K562 (cell line): ENCODE data around the gene VILL. TPM values are rescaled to one million over a fixed set of nuclear protein-coding genes. Genes with fewer than 3 reads are reported as not detected.

Experiments used
- ATAC-seq: fragments of 200-7000 bp; cut with Tn5 transposase; 3 replicates; pipeline ENCODE4 v1.9.1; 2020; ENCODE audit warnings: moderate library complexity
- BruUV-seq: library from RNA; stranded (reverse); fragments of 400-500 nt; replicated peaks from 2 replicates; lab custom pipeline; 2021; lab: Mats Ljungman, UMichigan
- CTCF ChIA-PET: fragments of 300-600 bp; formaldehyde crosslinking; extraction: SDS; loops from one replicate; lab custom pipeline; 2021; ENCODE audit warnings: low intra/inter-chr PET ratio; lab: Yijun Ruan, JAX
- POLR2A ChIA-PET: fragments of 300-600, 350-650 bp; sonication (Branson Sonifier 250); formaldehyde crosslinking; extraction: SDS; loops from one replicate; lab custom pipeline; 2021; ENCODE audit warnings: antibody characterized with exemption, inconsistent platforms; lab: Yijun Ruan, JAX
- DNase-seq, 4 experiments: peaks; one replicate each; pipeline versions ENCODE4 v3.0.0 to v3.0.0-alpha.2; 2011 to 2018; ENCODE audit warnings: low spot score in 3 of 4, mixed read lengths in 3 of 4; ENCODE audit errors: extremely low read depth in 1 of 4
- FAIRE-seq: peaks from 2 replicates; lab custom pipeline; 2011; peaks lifted over from hg19 to GRCh38; lab: Jason Lieb, UNC
- H2AFZ ChIP-seq: 2 replicates; pipeline ENCODE4 v1.6.0; 2011; ENCODE audit warnings: low read depth, low read length, control low read depth, inconsistent platforms
- H3K27ac ChIP-seq: fragments of 200-600 bp; 3 replicates; pipeline ENCODE4 v1.8.0; 2011; ENCODE audit warnings: low read depth, mild to moderate bottlenecking, control low read depth, inconsistent platforms, low read length, moderate library complexity, mixed read lengths; ENCODE audit errors: extremely low read depth
- H3K27me3 ChIP-seq, 2 experiments: fragments of 300-600 bp in 1 of 2; 2 replicates in 1 of 2; 3 replicates in 1 of 2; pipeline versions ENCODE4 v1.6.0 to v1.8.0; 2011; ENCODE audit warnings: inconsistent platforms in 2 of 2, low read length in 2 of 2, mild to moderate bottlenecking in 1 of 2, mixed read lengths in 1 of 2, moderate library complexity in 1 of 2; ENCODE audit not compliant: control insufficient read depth in 2 of 2, insufficient read depth in 2 of 2
- H3K36me3 ChIP-seq: fragments of 300-600 bp; 3 replicates; pipeline ENCODE4 v1.8.0; 2011; ENCODE audit warnings: mild to moderate bottlenecking, low read length, inconsistent platforms; ENCODE audit not compliant: control insufficient read depth, insufficient read depth
- H3K4me1 ChIP-seq, 2 experiments: fragments of 200-600 bp in 1 of 2; replicated peaks in 1 of 2; 2 replicates in 1 of 2; 3 replicates in 1 of 2; pipeline versions ENCODE4 v1.5.1 to v1.8.0; 2011; ENCODE audit warnings: inconsistent platforms in 2 of 2, low read length in 2 of 2, mild to moderate bottlenecking in 1 of 2, mixed read lengths in 1 of 2, moderate library complexity in 1 of 2; ENCODE audit not compliant: control insufficient read depth in 2 of 2, insufficient read depth in 2 of 2
- H3K4me2 ChIP-seq: 2 replicates; pipeline ENCODE4 v1.6.1; 2011; ENCODE audit warnings: low read length, control low read depth, inconsistent platforms, mixed read lengths; ENCODE audit not compliant: insufficient read depth
- H3K4me3 ChIP-seq: fragments of 200-600 bp; sonication (generic), shearing (Covaris generic); 2 replicates; pipeline ENCODE4 v1.5.1; 2016; ENCODE audit warnings: control low read depth, inconsistent platforms
- H3K79me2 ChIP-seq: fragments of 200-600 bp; 3 replicates; pipeline ENCODE4 v1.8.0; 2011; ENCODE audit warnings: low read length, inconsistent platforms; ENCODE audit not compliant: control insufficient read depth, insufficient read depth
- H3K9ac ChIP-seq, 2 experiments: 2 replicates each; pipeline versions ENCODE4 v1.6.0 to v1.6.1; 2011; ENCODE audit warnings: low read depth in 2 of 2, low read length in 2 of 2, control low read depth in 1 of 2, inconsistent platforms in 1 of 2, mild to moderate bottlenecking in 1 of 2, mixed read lengths in 1 of 2; ENCODE audit not compliant: insufficient read depth in 1 of 2
- H3K9me1 ChIP-seq: one replicate; pipeline ENCODE4 v1.6.0; 2011; ENCODE audit warnings: inconsistent platforms, mild to moderate bottlenecking, low read length, moderate library complexity; ENCODE audit not compliant: control insufficient read depth, insufficient read depth
- H3K9me3 ChIP-seq: replicated peaks from 2 replicates; pipeline ENCODE4 v1.5.1; 2011; ENCODE audit warnings: low read depth, low read length, inconsistent platforms; ENCODE audit not compliant: control insufficient read depth, insufficient read depth
- H4K20me1 ChIP-seq: replicated peaks from 2 replicates; pipeline ENCODE4 v1.6.1; 2011; ENCODE audit warnings: low read length, inconsistent platforms, mixed read lengths; ENCODE audit not compliant: control insufficient read depth, insufficient read depth
- BCOR ChIP-seq: fragments of 450-650 bp; IDR thresholded peaks from 2 replicates; pipeline ENCODE4 v1.6.1; 2016
- HES1 ChIP-seq: fragments of 450-650 bp; IDR thresholded peaks from 2 replicates; pipeline ENCODE4 v1.6.1; 2016; ENCODE audit warnings: low read depth, mild to moderate bottlenecking, moderate library complexity
- MYBL2 ChIP-seq, 2 experiments: fragments of 450-650 bp in 1 of 2; sonication (generic) in 1 of 2; formaldehyde crosslinking in 1 of 2; IDR thresholded peaks; 2 replicates each; pipeline versions ENCODE4 v1.6.1 to v1.8.1; 2017 to 2022; ENCODE audit warnings: borderline replicate concordance in 1 of 2, inconsistent platforms in 1 of 2, low read depth in 1 of 2, mild to moderate bottlenecking in 1 of 2, missing genetic modification reagents in 1 of 2, moderate library complexity in 1 of 2
- ZBTB12 ChIP-seq: fragments of 250-450 bp; sonication (Bioruptor Pico); IDR thresholded peaks from 2 replicates; pipeline ENCODE4 v1.4.0; 2020
- WGBS: fragments of 100-300 bp; shearing (Covaris generic); methylation state at CpG from one replicate; pipeline ENCODE4 v1.1.6; 2016; ENCODE audit warnings: low coverage, mixed read lengths; ENCODE audit not compliant: insufficient coverage; ENCODE audit errors: missing lambda C conversion rate; 5-methylcytosine and 5-hydroxymethylcytosine counted together
- in situ Hi-C: fragments of 300-500 bp; cut with MboI; formaldehyde crosslinking; loops from 4 replicates; pipeline ENCODE4 v1.15.0; 2018; ENCODE audit warnings: inconsistent platforms, mixed read lengths
- intact Hi-C: fragments of 100-400 bp; cut with micrococcal nuclease; formaldehyde crosslinking; loops from 2 replicates; pipeline ENCODE4 v1.14.2; 2022
- polyA plus RNA-seq, 8 experiments: library from polyadenylated mRNA; depleted of rRNA in 4 of 8; stranded (reverse) in 5 of 8; unstranded in 3 of 8; fragments of >200 nt; fragmentation: Nextera tagmentation in 2 of 8; fragmentation: Illumina TruSeq in 1 of 8; extraction: Ambion mirVana in 2 of 8; extraction: Trizol in 1 of 8; gene quantifications; 2 replicates each; pipeline versions ENCODE4 v1.2.1 to v1.2.3, GENCODE V29; 2011 to 2014; ENCODE audit warnings: inconsistent platforms in 1 of 8, missing spikeins in 1 of 8
- total RNA-seq, 7 experiments: library from RNA; depleted of rRNA in 6 of 7; stranded (reverse); fragments of >200 nt in 6 of 7; fragmentation: Illumina TruSeq in 2 of 7; extraction: Trizol in 2 of 7; gene quantifications; 2 replicates each; pipeline versions ENCODE4 v1.2.1 to v1.2.3, GENCODE V29; 2011 to 2021; ENCODE audit warnings: low replicate concordance in 1 of 7

The VILL gene
- total and polyA plus RNA-seq, 9 of the 15 experiments (the other 6 are each of a cell fraction or from before 2014, with no cell fraction given), result 0.11 to 16.0 (median 8.8) TPM

- no peak overlapping the region for H3K27ac ChIP-seq
- H4K20me1 ChIP-seq, result no peaks in the 10 kb centered on the region
- in situ Hi-C loops, result no loop called here
- H2AFZ ChIP-seq, result no peak overlapping the region
- CTCF ChIA-PET, result no interaction called here
- H3K4me1 ChIP-seq, result peaks cover 4 to 10% of the 10 kb centered on the region in 2 experiments; a peak in 4 of 5 replicates
- BruUV-seq, result no TSS peak
- intact Hi-C loops, result no loop called here
- no peak for DNase-seq
- POLR2A ChIA-PET, result interaction anchor here (0.7 kb wide), 2 partner anchors 83 to 95 kb away, joined by 3 read pairs; no protein-coding TSS in a partner anchor
- no peak overlapping the region for H3K4me2 ChIP-seq
- peaks cover 11 to 45% of the 10 kb centered on the region in 2 experiments; a peak in 4 of 5 replicates for H3K27me3 ChIP-seq
- no peak for ATAC-seq
- H3K79me2 ChIP-seq, result no peaks in the 10 kb centered on the region
- FAIRE-seq, result no peak
- H3K9ac ChIP-seq, result no peak overlapping the region
- no peaks in the 10 kb centered on the region for H3K36me3 ChIP-seq
- H3K4me3 ChIP-seq, result no peak overlapping the region
- H3K9me3 ChIP-seq, result no peaks in the 10 kb centered on the region
- WGBS, result 0% methylated on average over 4 of the region's 5 CpGs
- TF ChIP-seq ZBTB12 (CRISPR knock-in tag) (no peak), BCOR (no peak), HES1 (no peak), MYBL2 (IDR thresholded peaks at IDR 0.05; ENCODE audit: low read depth) (no peak), MYBL2 (CRISPR knock-in tag; IDR thresholded peaks at IDR 0.05; ENCODE audit: borderline replicate concordance) (no peak)
- H3K9me1 ChIP-seq, result no peaks in the 10 kb centered on the region
These were observed 45.7 kb downstream of the VILL start for GRCh38 chr3:38036286-38036685.
